Fibroblast of upper back skin (primary cell): Measurements from ENCODE around the gene LRRC4.

Source experiments
- DNase-seq: peaks from one replicate; pipeline ENCODE4 v3.0.0-alpha.2; 2013

LRRC4 gene

GRCh38 chr7:128030263-128030653 is 979 bp downstream of the LRRC4 start:
- DNase-seq = no peak

DNA sequence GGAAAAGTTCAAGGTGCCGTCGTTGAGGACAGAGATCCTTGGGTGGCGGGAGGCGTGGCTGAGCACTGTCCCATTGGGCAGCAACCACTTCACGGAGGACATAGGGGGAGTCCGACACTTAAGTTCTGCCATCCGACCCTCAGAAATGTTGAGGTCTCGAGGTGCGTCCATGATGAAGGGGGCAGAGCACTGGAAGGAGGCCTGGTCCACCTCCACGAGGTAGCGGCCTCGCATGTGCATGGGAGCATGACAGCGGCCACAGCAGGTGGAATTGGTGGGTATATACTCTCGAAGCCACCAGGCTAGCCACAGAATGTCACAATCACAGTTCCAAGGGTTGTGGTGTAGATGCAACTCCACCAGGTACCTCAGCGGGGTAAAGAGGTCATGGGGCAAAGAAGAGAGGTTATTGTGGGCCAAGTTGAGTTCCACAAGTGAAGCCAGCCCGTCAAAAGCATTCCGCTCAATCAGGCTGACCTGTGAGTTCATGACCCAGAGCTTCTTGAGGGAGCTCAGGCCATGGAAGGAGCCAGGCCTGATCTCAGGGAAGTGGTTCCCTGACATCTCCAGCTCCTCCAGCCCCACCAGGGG is 1.7 kb downstream of the LRRC4 start:
- DNase-seq = no peak

GRCh38 chr7:128027485-128027980 is 3.7 kb downstream of the LRRC4 start:
- DNase-seq = peak; percentile 27

DNA sequence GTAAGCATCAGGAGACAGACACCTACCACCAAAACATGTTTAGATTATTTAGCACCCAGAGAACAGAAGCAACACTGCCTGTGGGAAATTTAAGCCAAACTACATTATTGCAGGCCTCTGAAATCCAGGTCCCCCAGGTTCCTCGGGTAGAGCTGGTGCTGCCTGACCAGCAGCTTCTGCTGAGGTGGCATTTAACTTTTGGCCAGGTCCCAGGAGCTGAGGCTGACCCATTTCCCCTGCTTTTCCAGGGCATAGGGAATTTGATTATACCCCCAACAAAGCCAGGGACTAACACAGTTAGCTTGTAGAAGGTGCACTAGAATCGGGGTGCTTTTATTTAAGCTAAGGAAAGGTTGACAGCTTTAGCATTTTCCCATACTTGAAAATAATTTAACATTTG is 4.7 kb downstream of the LRRC4 start:
- no peak for DNase-seq

DNA sequence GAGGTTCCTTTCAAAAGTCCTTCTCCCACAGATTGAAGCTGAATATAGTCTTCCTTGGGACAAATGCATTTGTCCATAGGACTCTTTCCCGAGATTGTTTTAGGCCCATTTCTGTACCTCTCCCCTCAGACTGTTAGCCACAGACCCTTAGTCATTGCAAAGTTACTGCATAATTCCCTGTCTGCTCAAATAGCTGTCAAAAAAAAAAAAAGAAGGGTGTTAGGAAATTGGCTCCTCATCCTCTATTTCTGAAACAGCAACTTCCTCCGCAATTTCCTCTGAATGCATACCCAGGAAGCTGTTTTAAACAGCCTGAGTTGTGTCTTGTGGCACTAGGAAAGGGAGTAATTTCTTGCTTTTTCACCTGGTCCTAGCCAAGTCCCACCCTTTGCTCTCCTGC is 5.4 kb downstream of the LRRC4 start:
- peak; percentile 18 for DNase-seq

- DNase-seq = peak; percentile 78
Observed at GRCh38 chr7:128025380-128025779, 5.9 kb downstream of the LRRC4 start.

- no peak for DNase-seq
Observed at GRCh38 chr7:128024151-128024550, 7.1 kb downstream of the LRRC4 start.

- DNase-seq = peak; percentile 83
Observed at GRCh38 chr7:128022631-128023532, 8.4 kb downstream of the LRRC4 start.

DNA sequence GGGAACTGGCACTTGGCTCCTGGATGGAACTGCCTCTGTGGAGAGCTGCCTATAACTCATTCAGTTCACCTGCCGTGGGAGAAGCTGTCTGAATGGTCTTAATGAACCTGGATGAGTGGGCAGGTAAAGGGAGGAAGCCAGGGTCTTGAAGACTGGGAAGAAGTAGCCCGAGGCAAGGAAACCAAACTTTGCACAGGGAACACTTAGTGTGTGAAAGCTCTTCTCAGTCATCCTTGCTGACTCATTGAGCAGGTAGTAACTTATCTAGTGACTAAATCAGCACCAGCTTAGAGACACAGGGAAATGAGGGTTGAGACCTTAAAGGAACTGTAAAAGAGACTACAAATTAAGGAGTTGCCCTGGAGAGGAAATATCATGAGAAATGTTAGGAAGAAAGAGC is 9.9 kb downstream of the LRRC4 start:
- DNase-seq = no peak

GRCh38 chr7:128020159-128020558 is 11.1 kb downstream of the LRRC4 start:
- no peak for DNase-seq

GRCh38 chr7:128019288-128019687 is 11.9 kb downstream of the LRRC4 start:
- DNase-seq = no peak

GRCh38 chr7:128017862-128018845 is 13.1 kb downstream of the LRRC4 start:
- DNase-seq = no peak

GRCh38 chr7:128017460-128017859 is 13.8 kb downstream of the LRRC4 start:
- DNase-seq = no peak

GRCh38 chr7:128014811-128015210 is 16.4 kb downstream of the LRRC4 start:
- DNase-seq = no peak

GRCh38 chr7:128011131-128011661 is 20.0 kb downstream of the LRRC4 start:
- no peak for DNase-seq

DNA sequence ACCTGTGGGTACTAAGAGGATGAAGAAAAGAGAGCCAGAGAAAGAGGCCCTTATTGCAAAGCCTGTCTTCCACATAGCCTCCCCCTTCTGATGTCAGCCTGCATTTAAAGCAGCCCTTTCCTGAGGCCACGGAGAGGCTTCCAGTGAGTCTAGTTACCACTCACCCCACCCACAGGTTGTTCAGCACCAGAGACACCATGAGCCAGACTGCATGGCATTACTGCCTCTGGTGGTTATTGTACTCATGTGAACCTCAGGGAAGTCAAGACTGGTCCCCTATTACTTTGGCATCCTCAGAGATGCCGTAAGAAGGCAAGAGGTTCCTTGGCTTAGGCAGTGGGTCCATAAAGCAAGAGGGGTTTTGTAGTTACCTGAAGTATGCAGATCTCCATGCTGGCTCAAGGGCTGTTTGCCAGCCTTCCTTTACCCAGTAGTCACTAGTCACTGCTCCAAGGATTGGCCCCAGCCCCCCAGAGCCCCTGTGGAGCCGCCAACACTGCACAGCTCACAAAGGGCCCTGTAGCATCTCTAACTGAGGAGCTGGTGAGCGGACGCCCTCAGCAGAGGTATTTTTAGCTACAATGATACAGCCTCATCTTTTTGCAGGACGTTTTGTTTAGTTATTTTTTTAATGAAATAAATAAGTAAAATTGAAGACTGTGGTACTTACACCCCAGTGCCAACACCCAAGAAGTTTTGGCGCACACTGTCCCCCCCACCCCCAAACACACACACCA is 20.7 kb downstream of the LRRC4 start:
- DNase-seq = no peak

- no peak for DNase-seq
Observed at GRCh38 chr7:128008744-128009143, 22.5 kb downstream of the LRRC4 start.

GRCh38 chr7:128008141-128008540 is 23.1 kb downstream of the LRRC4 start:
- no peak for DNase-seq

DNA sequence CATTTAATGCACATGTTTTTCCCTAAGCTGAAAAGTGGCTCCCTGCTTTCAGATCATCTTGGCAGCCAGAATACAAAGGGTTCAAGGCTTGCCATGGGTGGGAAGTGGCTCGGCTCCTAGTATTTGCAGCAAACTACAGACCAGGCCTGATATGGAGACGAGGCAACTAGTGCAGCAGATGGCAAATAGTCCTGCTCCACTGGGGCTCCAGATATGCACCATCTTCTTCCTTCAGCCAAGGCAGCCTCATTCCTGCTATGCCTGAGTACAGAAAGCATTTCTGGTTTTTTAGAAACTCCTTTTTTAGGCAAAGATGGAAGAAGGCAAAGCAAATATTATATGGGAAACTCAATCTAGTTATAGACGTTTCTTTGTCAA is 23.9 kb downstream of the LRRC4 start:
- no peak for DNase-seq

GRCh38 chr7:128006550-128007302 is 24.5 kb downstream of the LRRC4 start:
- no peak for DNase-seq

DNA sequence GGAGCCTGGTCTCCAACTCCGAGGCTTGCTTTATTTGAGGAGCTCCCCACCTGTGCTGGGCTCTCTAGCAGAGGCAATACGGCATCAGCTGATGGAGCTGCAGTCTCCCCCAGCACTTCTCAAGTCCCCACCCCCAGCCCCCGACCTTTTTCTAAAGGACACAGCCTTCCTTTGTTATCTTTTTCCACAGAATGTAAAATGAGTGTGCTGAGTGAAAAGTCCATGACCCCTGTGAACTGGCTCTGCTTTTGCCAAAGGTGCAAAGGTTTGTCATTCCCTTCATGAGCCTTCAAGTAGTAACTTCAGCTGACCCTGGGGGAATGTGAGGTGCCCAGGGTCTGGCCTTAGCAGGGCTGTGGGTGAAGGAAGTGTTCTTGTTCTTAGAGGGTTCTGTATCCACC is 25.5 kb downstream of the LRRC4 start:
- DNase-seq = no peak
